ENCODE measurements around the gene EPB41L4A.
A peak's percentile ranks its signal among the peaks of the same experiment; 100 is the strongest.
"Not testable (repeated sequence)": the region's sequence is repeated elsewhere in the genome, so short reads cannot be mapped to it uniquely, and the experiment has no call there.

EPB41L4A gene

DNA sequence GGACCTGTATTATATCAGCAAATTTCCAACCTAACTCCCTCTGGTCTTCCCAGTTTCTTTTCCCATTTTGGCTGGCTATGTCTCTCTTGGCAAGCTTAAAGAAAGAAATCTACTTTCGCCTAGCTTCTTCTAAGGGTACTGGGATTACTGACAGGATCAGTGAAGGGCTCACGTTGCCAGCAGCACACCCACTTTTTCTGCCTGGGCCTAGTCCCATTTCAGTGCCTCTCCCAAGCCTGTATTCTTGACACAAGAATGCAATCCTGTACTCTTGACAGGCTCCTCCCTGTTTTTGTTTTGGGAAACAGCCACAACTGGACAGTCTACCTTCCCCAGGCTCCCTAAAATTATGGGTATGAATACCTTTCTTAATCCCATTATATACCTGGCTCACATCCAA is 170.5 kb downstream of the EPB41L4A start:
- no peak for DNase-seq

DNA sequence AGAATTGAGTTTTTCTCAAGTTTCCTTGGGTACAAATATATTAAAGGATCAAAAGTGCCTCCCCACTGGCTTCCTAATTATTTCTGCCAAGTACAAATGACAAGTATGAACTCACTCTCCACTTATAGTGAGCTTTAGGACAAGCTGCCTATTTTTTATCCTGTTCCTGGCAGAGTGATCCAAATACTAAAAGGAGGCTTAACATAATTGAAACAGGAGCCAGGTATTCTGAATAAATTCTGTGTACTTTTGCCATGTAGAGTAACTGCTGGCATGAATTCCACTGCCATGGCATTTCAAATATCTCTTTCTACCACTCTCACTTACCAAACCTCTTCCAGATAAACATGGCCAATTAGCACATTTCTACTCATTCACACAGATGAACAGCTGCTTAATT is 171.1 kb downstream of the EPB41L4A start:
- no peak for DNase-seq

DNA sequence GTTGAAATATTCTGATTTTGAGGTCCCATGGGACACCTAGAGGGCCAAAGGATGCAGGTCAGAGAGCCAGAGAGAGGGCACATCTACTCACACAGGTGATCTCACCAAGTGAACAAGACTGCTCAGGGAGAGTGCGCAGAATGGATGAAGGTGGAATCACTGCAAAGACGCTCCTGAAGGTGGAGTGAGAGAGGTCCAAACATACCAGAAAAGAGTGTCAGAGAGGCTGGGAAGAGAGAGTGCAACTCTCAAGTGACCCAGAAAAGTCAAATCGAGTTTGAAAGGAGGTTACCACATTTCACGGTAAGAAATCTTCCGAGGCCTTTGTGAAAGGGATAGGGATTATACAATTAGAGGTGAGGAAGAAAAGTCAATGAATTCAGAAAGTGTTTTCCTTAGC is 173.4 kb downstream of the EPB41L4A start:
- no peak for DNase-seq

GRCh38 chr5:112239996-112240395 is 179.1 kb downstream of the EPB41L4A start:
- no peak for DNase-seq

DNA sequence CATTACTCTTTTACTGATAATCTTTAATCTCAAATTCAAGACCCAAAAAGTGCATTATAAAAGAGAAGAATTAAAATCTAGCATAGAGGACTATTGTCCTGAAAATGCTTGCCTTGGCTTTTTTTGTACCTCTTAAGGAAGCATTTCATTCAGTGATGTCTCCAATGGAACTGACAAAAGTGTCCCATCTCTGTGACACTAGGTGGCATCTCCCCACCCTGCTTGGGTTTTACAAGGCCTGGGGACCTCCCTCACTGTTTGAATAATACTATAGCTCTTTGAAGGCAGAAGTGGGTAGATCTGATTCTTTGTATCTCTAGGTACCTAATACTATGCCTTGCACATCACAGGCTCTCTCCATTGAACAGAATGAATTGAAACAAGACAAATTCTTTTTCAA is 180.6 kb downstream of the EPB41L4A start:
- no peak for DNase-seq

DNA sequence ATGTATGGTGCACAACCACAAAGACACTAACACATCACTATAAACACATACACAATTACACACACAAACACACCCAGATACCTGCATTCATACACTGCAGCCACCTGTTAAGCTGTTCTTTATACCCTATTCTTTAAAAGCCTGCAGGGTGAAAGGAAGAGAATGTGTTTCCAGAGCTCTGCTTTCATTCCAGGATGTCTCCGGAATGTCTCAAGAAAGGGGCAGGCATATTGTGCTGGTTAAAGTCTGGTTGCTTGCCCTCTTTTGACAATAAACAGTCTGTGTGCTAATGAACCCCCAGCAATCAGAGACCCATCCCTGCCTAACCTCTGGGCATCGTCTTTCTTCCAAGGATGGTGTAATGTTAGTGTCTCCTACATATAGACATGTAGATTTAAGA is 181.6 kb downstream of the EPB41L4A start:
- no peak for DNase-seq

GRCh38 chr5:112234000-112234399 is 185.1 kb downstream of the EPB41L4A start:
- DNase-seq = no peak

- DNase-seq = no peak
Measured at GRCh38 chr5:112232667-112233066, 186.4 kb downstream of the EPB41L4A start.

DNA sequence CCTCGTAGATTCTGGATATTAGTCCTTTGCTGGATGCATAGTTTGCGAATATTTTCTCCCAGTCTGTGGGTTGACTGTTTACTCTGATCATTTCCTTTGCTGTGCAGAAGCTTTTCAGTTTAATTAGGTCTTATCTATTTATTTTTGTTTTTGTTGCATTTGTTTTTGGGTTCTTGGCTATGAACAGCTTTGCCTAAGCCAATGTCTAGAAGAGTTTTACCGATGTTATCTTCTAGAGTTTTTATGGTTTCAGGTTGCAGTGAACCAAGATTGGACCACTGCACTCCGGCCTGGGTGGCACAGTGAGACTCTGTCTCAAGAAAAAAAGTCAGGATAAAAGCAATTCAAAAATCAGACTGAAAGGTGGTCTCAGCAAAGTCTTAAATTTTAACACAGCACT is 188.5 kb downstream of the EPB41L4A start:
- no peak for DNase-seq

GRCh38 chr5:112228667-112229066 is 190.4 kb downstream of the EPB41L4A start:
- no peak for DNase-seq

- no peak for DNase-seq
Measured at GRCh38 chr5:112227911-112228631, 191.0 kb downstream of the EPB41L4A start.

- no peak for DNase-seq
Measured at GRCh38 chr5:112226215-112226614, 192.9 kb downstream of the EPB41L4A start.

DNA sequence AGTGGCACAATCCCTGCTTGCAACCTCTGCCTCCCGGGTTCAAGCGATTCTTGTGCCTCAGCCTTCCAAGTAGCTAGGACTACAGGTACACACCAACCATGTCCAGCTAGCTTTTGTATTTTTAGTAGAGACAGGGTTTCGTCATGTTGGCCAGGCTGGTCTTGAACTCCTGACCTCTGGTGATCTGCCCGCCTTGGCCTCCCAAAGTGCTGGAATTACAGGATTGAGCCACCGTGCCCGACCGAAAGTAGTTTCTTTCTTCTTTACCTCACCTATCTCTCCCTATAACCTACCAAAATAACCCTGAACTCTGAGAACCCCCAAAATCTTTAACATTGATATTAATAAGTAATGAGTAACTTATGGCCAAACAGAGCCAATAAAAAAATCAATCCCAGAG is 196.1 kb downstream of the EPB41L4A start:
- DNase-seq = not testable (repeated sequence)

GRCh38 chr5:112221128-112221527 is 197.9 kb downstream of the EPB41L4A start:
- DNase-seq = no peak

DNA sequence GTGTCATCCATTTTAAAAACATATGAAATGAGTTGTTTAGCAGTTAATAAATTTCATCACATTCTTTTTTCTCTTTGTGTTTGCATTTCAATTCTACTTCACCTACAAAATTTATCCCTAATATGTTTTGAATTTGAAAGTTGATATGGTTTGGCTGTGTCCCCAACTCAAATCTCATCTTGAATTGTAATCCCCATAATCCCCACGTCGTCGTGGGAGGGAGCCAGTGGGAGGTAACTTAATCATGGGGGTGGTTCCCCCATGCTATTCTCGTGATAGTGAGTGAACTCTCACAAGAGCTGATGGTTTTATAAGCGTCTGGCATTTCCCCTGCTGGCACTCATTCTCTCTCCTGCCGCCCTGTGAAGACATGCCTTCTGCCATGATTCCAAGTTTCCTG is 200.1 kb downstream of the EPB41L4A start:
- no peak for DNase-seq

- DNase-seq = no peak
Measured at GRCh38 chr5:112217843-112218579, 201.1 kb downstream of the EPB41L4A start.

DNA sequence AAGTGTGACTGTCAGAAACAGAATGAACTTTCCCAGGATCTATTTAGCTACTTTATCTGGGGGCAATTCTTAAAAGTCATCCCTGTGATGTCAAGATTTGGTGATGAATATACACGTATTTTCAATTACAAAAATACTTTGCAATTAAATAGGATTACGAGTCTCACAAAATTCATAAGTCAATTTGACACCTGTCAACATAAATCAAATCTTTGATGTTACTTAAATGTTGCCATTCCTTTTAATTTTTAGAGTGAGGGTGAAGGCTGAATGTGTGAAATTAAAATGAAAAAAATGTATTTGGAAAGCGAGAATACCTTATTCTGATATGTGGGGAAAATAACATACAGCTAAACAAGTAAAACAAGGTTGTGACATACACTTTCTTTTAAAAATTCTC is 202.9 kb downstream of the EPB41L4A start:
- no peak for DNase-seq

DNA sequence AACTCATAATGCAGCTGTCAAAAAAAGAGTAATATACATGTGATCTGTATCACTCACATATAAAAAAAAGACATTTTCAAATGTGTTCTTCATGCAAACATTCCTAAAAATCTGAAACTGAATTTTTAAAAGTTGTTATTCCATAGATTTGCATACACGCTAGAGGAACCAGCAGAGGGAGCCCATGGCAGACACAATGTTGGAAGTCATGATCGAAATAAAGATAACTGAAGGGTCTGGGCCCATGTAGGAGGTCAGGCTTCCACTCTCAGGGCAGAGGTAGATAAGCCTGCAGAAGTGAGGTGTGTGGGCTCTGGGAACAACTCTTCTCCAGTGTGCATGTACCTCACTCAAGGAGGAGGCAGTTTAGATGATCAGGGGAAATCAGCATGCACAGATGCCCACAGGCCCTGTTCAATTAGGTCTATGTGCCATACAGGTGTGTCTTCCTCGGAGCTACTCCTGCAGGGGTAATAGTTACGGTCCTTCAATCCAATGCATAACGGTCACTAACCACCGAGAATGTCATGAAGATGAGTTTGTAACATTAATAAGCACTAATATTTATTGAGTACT is 208.6 kb downstream of the EPB41L4A start:
- peak in 1 of 2 donors; percentile 7 for DNase-seq

GRCh38 chr5:112208699-112209615 is 210.1 kb downstream of the EPB41L4A start:
- no peak for DNase-seq

GRCh38 chr5:112208195-112208594 is 210.9 kb downstream of the EPB41L4A start:
- DNase-seq = not testable (repeated sequence)

DNA sequence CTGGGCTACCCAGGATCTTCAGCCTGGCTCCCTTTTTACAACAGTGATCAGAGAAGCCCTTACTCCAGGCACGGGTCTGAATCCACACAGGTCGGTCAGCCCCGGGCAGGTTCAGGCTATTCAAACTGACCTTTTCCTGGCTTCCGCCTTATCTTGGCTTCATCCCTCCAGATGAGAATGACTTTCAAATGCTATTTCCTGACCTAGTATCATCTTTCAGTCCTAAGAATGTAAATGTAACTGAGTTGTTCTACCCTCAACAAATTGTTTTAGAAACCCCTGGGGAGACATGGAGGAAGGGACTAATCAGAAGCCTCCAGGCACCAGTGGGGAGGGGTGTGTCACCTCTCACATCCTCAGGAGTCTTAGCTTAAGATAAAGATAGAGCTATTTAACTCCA is 213.2 kb downstream of the EPB41L4A start:
- no peak for DNase-seq

DNA sequence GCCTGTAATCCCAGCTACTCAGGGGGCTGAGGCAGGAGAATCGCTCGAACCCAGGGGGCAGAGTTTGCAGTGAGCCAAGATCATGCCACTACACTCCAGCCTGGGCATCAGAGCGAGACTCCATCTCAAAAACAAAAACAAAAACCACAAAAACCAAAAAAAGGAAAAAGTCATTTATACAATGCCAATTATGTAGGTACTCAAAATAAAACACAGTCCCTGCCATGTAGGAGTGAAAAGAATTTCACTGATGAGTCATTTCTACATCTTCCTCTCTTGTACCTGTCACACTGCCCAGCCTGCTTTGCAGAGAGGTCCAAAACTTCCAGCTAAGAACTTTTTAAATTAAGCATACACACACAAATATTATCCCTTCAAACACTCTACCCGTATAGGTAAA is 215.8 kb downstream of the EPB41L4A start:
- DNase-seq = no peak

DNA sequence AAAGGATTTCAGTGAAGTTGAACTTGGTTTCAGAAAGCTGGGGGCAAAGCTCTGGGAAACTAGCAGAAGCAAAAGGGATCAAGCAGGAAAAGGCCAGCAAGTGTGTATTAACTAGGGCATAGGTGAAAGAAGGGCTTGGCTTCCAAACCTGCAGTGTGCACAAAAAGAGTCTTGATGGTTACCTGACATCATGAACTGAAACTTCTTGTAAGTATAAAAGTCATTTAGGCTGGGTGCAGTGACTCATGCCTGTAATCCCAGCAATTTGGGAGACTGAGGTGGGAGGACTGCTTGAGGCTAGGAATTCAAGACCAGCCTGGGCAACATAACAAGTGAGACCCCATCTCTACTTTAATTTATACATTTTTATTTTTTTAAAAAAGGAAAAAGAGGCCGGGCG is 216.4 kb downstream of the EPB41L4A start:
- DNase-seq = no peak

Measured in CD4-positive, alpha-beta T cell treated with Interleukin-1 beta for 1 hour (primary cell).